ENCODE results near the gene UNC13B. TPM values are rescaled to one million over a fixed set of nuclear protein-coding genes. Genes with fewer than 3 reads are reported as not detected.

UNC13B gene
- total RNA-seq, 1 donor from 2014 or later: 39.9 TPM

- peaks cover 24% of the 10 kb centered on the region for H3K4me1 Mint-ChIP-seq (ENCODE audit: unreplicated experiment)
- no peak overlapping the region for H3K4me3 Mint-ChIP-seq (ENCODE audit: unreplicated experiment)
- H3K9me3 Mint-ChIP-seq (ENCODE audit: unreplicated experiment): no peaks in the 10 kb centered on the region
These were observed 203.2 kb downstream of the UNC13B start for GRCh38 chr9:35364817-35365585.

GRCh38 chr9:35366627-35367026 is 204.8 kb downstream of the UNC13B start:
- H3K36me3 Mint-ChIP-seq (ENCODE audit: low read depth, unreplicated experiment): peaks cover 11% of the 10 kb centered on the region
- H3K27me3 Mint-ChIP-seq (ENCODE audit: unreplicated experiment): no peaks in the 10 kb centered on the region
- no peak overlapping the region for H3K4me3 Mint-ChIP-seq (ENCODE audit: unreplicated experiment)
- no peaks in the 10 kb centered on the region for H3K9me3 Mint-ChIP-seq (ENCODE audit: unreplicated experiment)
- no peak overlapping the region for H3K27ac Mint-ChIP-seq (ENCODE audit: unreplicated experiment)
- no peak for TF ChIP-seq CTCF (IDR thresholded peaks at IDR 0.05; ENCODE audit: unreplicated experiment)
- peaks cover 23% of the 10 kb centered on the region for H3K4me1 Mint-ChIP-seq (ENCODE audit: unreplicated experiment)
- DNase-seq (ENCODE audit: low spot score): no peak

More at GRCh38 chr9:35364817-35365585, 203.2 kb downstream of the UNC13B start:
- no peaks in the 10 kb centered on the region for H3K27me3 Mint-ChIP-seq (ENCODE audit: unreplicated experiment)
- H3K36me3 Mint-ChIP-seq (ENCODE audit: low read depth, unreplicated experiment): peaks cover 1% of the 10 kb centered on the region
- TF ChIP-seq CTCF (IDR thresholded peaks at IDR 0.05; ENCODE audit: unreplicated experiment): no peak
- no peak for DNase-seq (ENCODE audit: low spot score)
- H3K27ac Mint-ChIP-seq (ENCODE audit: unreplicated experiment): no peak overlapping the region

- H3K9me3 Mint-ChIP-seq (ENCODE audit: unreplicated experiment): no peaks in the 10 kb centered on the region
- H3K4me1 Mint-ChIP-seq (ENCODE audit: unreplicated experiment): peaks cover 23% of the 10 kb centered on the region
- no peak for TF ChIP-seq CTCF (IDR thresholded peaks at IDR 0.05; ENCODE audit: unreplicated experiment)
- H3K4me3 Mint-ChIP-seq (ENCODE audit: unreplicated experiment): no peak overlapping the region
- no peak overlapping the region for H3K27ac Mint-ChIP-seq (ENCODE audit: unreplicated experiment)
- peaks cover 11% of the 10 kb centered on the region for H3K36me3 Mint-ChIP-seq (ENCODE audit: low read depth, unreplicated experiment)
- H3K27me3 Mint-ChIP-seq (ENCODE audit: unreplicated experiment): no peaks in the 10 kb centered on the region
- DNase-seq (ENCODE audit: low spot score): no peak
These were observed 205.6 kb downstream of the UNC13B start for GRCh38 chr9:35367451-35367850.

GRCh38 chr9:35370241-35370640 is 208.4 kb downstream of the UNC13B start:
- no peak for DNase-seq (ENCODE audit: low spot score)
- no peaks in the 10 kb centered on the region for H3K27me3 Mint-ChIP-seq (ENCODE audit: unreplicated experiment)
- peaks cover 14% of the 10 kb centered on the region for H3K36me3 Mint-ChIP-seq (ENCODE audit: low read depth, unreplicated experiment)
- H3K27ac Mint-ChIP-seq (ENCODE audit: unreplicated experiment): no peak overlapping the region
- no peak for TF ChIP-seq CTCF (IDR thresholded peaks at IDR 0.05; ENCODE audit: unreplicated experiment)
- no peaks in the 10 kb centered on the region for H3K9me3 Mint-ChIP-seq (ENCODE audit: unreplicated experiment)
- H3K4me1 Mint-ChIP-seq (ENCODE audit: unreplicated experiment): peaks cover 15% of the 10 kb centered on the region
- no peak overlapping the region for H3K4me3 Mint-ChIP-seq (ENCODE audit: unreplicated experiment)

GRCh38 chr9:35374436-35374835 is 212.6 kb downstream of the UNC13B start:
- DNase-seq (ENCODE audit: low spot score): no peak
- Mint-ChIP-seq H3K4me1 (ENCODE audit: unreplicated experiment) (peaks cover 18% of the 10 kb centered on the region), H3K27ac (ENCODE audit: unreplicated experiment) (no peak overlapping the region), H3K36me3 (ENCODE audit: low read depth, unreplicated experiment) (peaks cover 21% of the 10 kb centered on the region), H3K9me3 (ENCODE audit: unreplicated experiment) (no peaks in the 10 kb centered on the region), H3K4me3 (ENCODE audit: unreplicated experiment) (no peak overlapping the region), H3K27me3 (ENCODE audit: unreplicated experiment) (no peaks in the 10 kb centered on the region)
- TF ChIP-seq CTCF (IDR thresholded peaks at IDR 0.05; ENCODE audit: unreplicated experiment): no peak

Measured in endothelial cell (in vitro differentiated cells).